ENCODE results near the gene TGFBR3L. TPM values are rescaled to one million over a fixed set of nuclear protein-coding genes. Genes with fewer than 3 reads are reported as not detected.
"Not testable (repeated sequence)": the region's sequence is repeated elsewhere in the genome, so short reads cannot be mapped to it uniquely, and the experiment has no call there.

The TGFBR3L gene
- total and polyA plus RNA-seq, 4 experiments from 2014 or later: 0.93 to 1.00 TPM; not detected in 2

- POLR2A ChIA-PET (ENCODE audit: partially characterized antibody): interaction anchor here (1.1 to 5.6 kb wide), 7 partner anchors 9 to 88 kb away, joined by 4 to 82 read pairs (median 9); partner anchors contain the start of genes ELAVL1, MAP2K7 and TIMM44
- Histone ChIP-seq H3K27ac (ENCODE audit: low read depth, low read length) (peak overlapping the region; percentile 19), H3K4me3 (ENCODE audit: low read length in 2 of 2) (peak overlapping the region; percentile 7 to 36), H3K27me3 (ENCODE audit: insufficient read depth, low read length) (peaks cover 13% of the 10 kb centered on the region), H3K36me3 (ENCODE audit: insufficient read depth, low read length) (peaks cover 8% of the 10 kb centered on the region), H3K4me1 (ENCODE audit: insufficient read depth, low read length) (peaks cover 52% of the 10 kb centered on the region), H3K9me3 (ENCODE audit: control insufficient read depth in 1 of 2, low read length in 2 of 2) (no peaks in the 10 kb centered on the region)
- CTCF ChIA-PET (ENCODE audit: partially characterized antibody): interaction anchor here (1.1 to 7.3 kb wide), 6 partner anchors 9 to 25 kb away, joined by 3 to 66 read pairs (median 4); partner anchors contain the start of genes MAP2K7 and TIMM44
- Mint-ChIP-seq H3K36me3 (peaks cover 5 to 8% of the 10 kb centered on the region in 2 donors), H3K4me3 (peak overlapping the region; percentile 77 to 89 (median 86)), H3K9me3 (peaks cover 0 to 4% (median 0%) of the 10 kb centered on the region in 8 donors), H3K27me3 (peaks cover 16 to 27% of the 10 kb centered on the region in 2 donors), H3K4me1 (peaks cover 14 to 50% (median 34%) of the 10 kb centered on the region in 4 donors), H3K27ac (peak overlapping the region in 4 of 7 donors; percentile 22 to 72 (median 36))
- intact Hi-C loops (cut with micrococcal nuclease): no loop called here
- DNase-seq: peak; percentile 46 to 70 (median 52)
Observed at GRCh38 chr19:7917267-7918061, 2.8 kb downstream of the TGFBR3L start.

- H3K4me1 Mint-ChIP-seq: peaks cover 14 to 53% (median 36%) of the 10 kb centered on the region in 4 donors
- peaks cover 16 to 27% of the 10 kb centered on the region in 2 donors for H3K27me3 Mint-ChIP-seq
- ChIA-PET POLR2A (ENCODE audit: partially characterized antibody) (interaction anchor here (1.1 to 5.6 kb wide), 7 partner anchors 9 to 87 kb away, joined by 4 to 82 read pairs (median 9); partner anchors contain the start of genes ELAVL1, MAP2K7 and TIMM44), CTCF (ENCODE audit: partially characterized antibody) (interaction anchor here (1.1 to 7.3 kb wide), 6 partner anchors 9 to 24 kb away, joined by 3 to 66 read pairs (median 4); partner anchors contain the start of genes MAP2K7 and TIMM44)
- H3K9me3 ChIP-seq (ENCODE audit: control insufficient read depth in 1 of 2, low read length in 2 of 2); DNase-seq; H3K9me3 Mint-ChIP-seq; intact Hi-C loops (cut with micrococcal nuclease); H3K4me3 ChIP-seq (ENCODE audit: low read length in 2 of 2); H3K36me3 Mint-ChIP-seq; H3K27ac ChIP-seq (ENCODE audit: low read depth, low read length): not testable (repeated sequence)
- peak overlapping the region in 7 of 8 donors; percentile 50 to 85 (median 57) for H3K4me3 Mint-ChIP-seq
- peaks cover 13% of the 10 kb centered on the region for H3K27me3 ChIP-seq (ENCODE audit: insufficient read depth, low read length)
- H3K4me1 ChIP-seq (ENCODE audit: insufficient read depth, low read length): peaks cover 52% of the 10 kb centered on the region
- peaks cover 15% of the 10 kb centered on the region for H3K36me3 ChIP-seq (ENCODE audit: insufficient read depth, low read length)
- peak overlapping the region in 4 of 7 donors; percentile 22 to 72 (median 36) for H3K27ac Mint-ChIP-seq
Observed at GRCh38 chr19:7918062-7918614, 3.5 kb downstream of the TGFBR3L start.

- Histone ChIP-seq H3K9me3 (ENCODE audit: control insufficient read depth in 1 of 2, low read length in 2 of 2) (no peaks in the 10 kb centered on the region), H3K27me3 (ENCODE audit: insufficient read depth, low read length) (peaks cover 13% of the 10 kb centered on the region), H3K4me3 (ENCODE audit: low read length in 2 of 2) (no peak overlapping the region), H3K27ac (ENCODE audit: low read depth, low read length) (no peak overlapping the region), H3K4me1 (ENCODE audit: insufficient read depth, low read length) (peaks cover 52% of the 10 kb centered on the region), H3K36me3 (ENCODE audit: insufficient read depth, low read length) (peaks cover 15% of the 10 kb centered on the region)
- POLR2A ChIA-PET (ENCODE audit: partially characterized antibody): interaction anchor here (1.1 to 5.6 kb wide), 7 partner anchors 10 to 1460 kb away, joined by 3 to 82 read pairs (median 21); partner anchors contain the start of genes MAP2K7, SLC25A23 and TIMM44
- Mint-ChIP-seq H3K27ac (peak overlapping the region in 2 of 7 donors; percentile 85 to 89), H3K27me3 (peaks cover 16 to 27% of the 10 kb centered on the region in 2 donors), H3K4me3 (peak overlapping the region in 7 of 8 donors; percentile 15 to 94 (median 84)), H3K4me1 (peaks cover 14 to 59% (median 38%) of the 10 kb centered on the region in 4 donors), H3K9me3 (peaks cover 0 to 4% (median 0%) of the 10 kb centered on the region in 8 donors), H3K36me3 (peaks cover 0 to 2% of the 10 kb centered on the region in 2 donors)
- DNase-seq: no peak
- intact Hi-C loops (cut with micrococcal nuclease): no loop called here
- CTCF ChIA-PET (ENCODE audit: partially characterized antibody): interaction anchor here (1.2 to 7.3 kb wide), 6 partner anchors 11 to 50 kb away, joined by 3 to 66 read pairs (median 16); partner anchors contain the start of genes MAP2K7 and TIMM44
Observed at GRCh38 chr19:7918615-7919421, 4.2 kb downstream of the TGFBR3L start.

GRCh38 chr19:7919610-7920518, 5.2 kb downstream of the TGFBR3L start, which contains the start of gene SNAPC2:
TSS of gene SNAPC2 (plus strand) at chr19:7920338. CDS start at chr19:7920367, 29 bp downstream.
- CTCF ChIA-PET (ENCODE audit: partially characterized antibody): interaction anchor here (1.0 to 7.3 kb wide), 6 partner anchors 10 to 67 kb away, joined by 4 to 66 read pairs (median 16); partner anchors contain the start of genes MAP2K7 and TIMM44
- peaks cover 0 to 2% of the 10 kb centered on the region in 2 donors for H3K36me3 Mint-ChIP-seq
- peak within 1 kb of the TSS; percentile 88 to 97 (median 92) for H3K4me3 Mint-ChIP-seq
- H3K4me3 ChIP-seq (ENCODE audit: low read length in 2 of 2): peak within 1 kb of the TSS; percentile 71 to 76
- DNase-seq: peak; percentile 96 to 99 (median 97)
- peaks cover 15 to 26% of the 10 kb centered on the region in 2 donors for H3K27me3 Mint-ChIP-seq
- peak within 1 kb of the TSS; percentile 85 to 96 (median 94) for H3K27ac Mint-ChIP-seq
- intact Hi-C loops (cut with micrococcal nuclease): loop anchor here (1.0 to 5.0 kb wide), 7 partner anchors 17 to 470 kb away; partner anchors contain the start of genes MAP2K7, PET100, RAB11B and TIMM44
- POLR2A ChIA-PET (ENCODE audit: partially characterized antibody): interaction anchor here (0.6 to 5.6 kb wide), 20 partner anchors 8 to 1461 kb away, joined by 3 to 82 read pairs (median 4); partner anchors contain the start of genes ELAVL1, EVI5L, MAP2K7 and PET100
- peaks cover 14 to 59% (median 38%) of the 10 kb centered on the region in 4 donors for H3K4me1 Mint-ChIP-seq
- no peaks in the 10 kb centered on the region for H3K9me3 ChIP-seq (ENCODE audit: control insufficient read depth in 1 of 2, low read length in 2 of 2)
- H3K36me3 ChIP-seq (ENCODE audit: insufficient read depth, low read length): peaks cover 15% of the 10 kb centered on the region
- H3K27ac ChIP-seq (ENCODE audit: low read depth, low read length): peak within 1 kb of the TSS; percentile 76
- H3K4me1 ChIP-seq (ENCODE audit: insufficient read depth, low read length): peaks cover 53% of the 10 kb centered on the region
- peaks cover 13% of the 10 kb centered on the region for H3K27me3 ChIP-seq (ENCODE audit: insufficient read depth, low read length)
- H3K9me3 Mint-ChIP-seq: peaks cover 0 to 4% (median 0%) of the 10 kb centered on the region in 8 donors

GRCh38 chr19:7920519-7921301, 6.1 kb downstream of the TGFBR3L start:
- peaks cover 53% of the 10 kb centered on the region for H3K4me1 ChIP-seq (ENCODE audit: insufficient read depth, low read length)
- CTCF ChIA-PET (ENCODE audit: partially characterized antibody): interaction anchor here (0.9 to 7.3 kb wide), 8 partner anchors 9 to 68 kb away, joined by 3 to 66 read pairs (median 8); partner anchors contain the start of genes MAP2K7 and TIMM44
- Mint-ChIP-seq H3K4me3 (peak overlapping the region; percentile 88 to 97 (median 92)), H3K27me3 (peaks cover 10 to 17% of the 10 kb centered on the region in 2 donors), H3K9me3 (peaks cover 0 to 4% (median 0%) of the 10 kb centered on the region in 8 donors), H3K27ac (peak overlapping the region; percentile 85 to 96 (median 94)), H3K4me1 (peaks cover 16 to 54% (median 34%) of the 10 kb centered on the region in 4 donors), H3K36me3 (peaks cover 0 to 3% of the 10 kb centered on the region in 2 donors)
- peak; percentile 96 to 99 (median 97) for DNase-seq
- POLR2A ChIA-PET (ENCODE audit: partially characterized antibody): interaction anchor here (0.6 to 5.6 kb wide), 21 partner anchors 8 to 1462 kb away, joined by 3 to 82 read pairs (median 4); partner anchors contain the start of genes ELAVL1, EVI5L, MAP2K7 and PET100
- H3K4me3 ChIP-seq (ENCODE audit: low read length in 2 of 2): peak overlapping the region; percentile 61 to 71
- peaks cover 15% of the 10 kb centered on the region for H3K36me3 ChIP-seq (ENCODE audit: insufficient read depth, low read length)
- H3K27ac ChIP-seq (ENCODE audit: low read depth, low read length): peak overlapping the region; percentile 76
- intact Hi-C loops (cut with micrococcal nuclease): loop anchor here (1.0 to 5.0 kb wide), 7 partner anchors 17 to 470 kb away; partner anchors contain the start of genes MAP2K7, PET100, RAB11B and TIMM44
- H3K27me3 ChIP-seq (ENCODE audit: insufficient read depth, low read length): peaks cover 13% of the 10 kb centered on the region
- no peaks in the 10 kb centered on the region for H3K9me3 ChIP-seq (ENCODE audit: control insufficient read depth in 1 of 2, low read length in 2 of 2)

Measured in CD4-positive, alpha-beta memory T cell (primary cell).